GM10266 (cell line): Measurements from ENCODE around the gene UQCC2.

ENCODE experiments used
- DNase-seq: peaks from one replicate; pipeline ENCODE4 v3.0.0; 2012; ENCODE audit errors: extremely low spot score
- CTCF ChIP-seq: IDR thresholded peaks from 2 replicates; pipeline ENCODE4 v1.5.1; 2012; ENCODE audit warnings: mild to moderate bottlenecking, low read depth; ENCODE audit not compliant: control insufficient read depth, insufficient read depth; ENCODE audit errors: missing control alignments

The UQCC2 gene

DNA sequence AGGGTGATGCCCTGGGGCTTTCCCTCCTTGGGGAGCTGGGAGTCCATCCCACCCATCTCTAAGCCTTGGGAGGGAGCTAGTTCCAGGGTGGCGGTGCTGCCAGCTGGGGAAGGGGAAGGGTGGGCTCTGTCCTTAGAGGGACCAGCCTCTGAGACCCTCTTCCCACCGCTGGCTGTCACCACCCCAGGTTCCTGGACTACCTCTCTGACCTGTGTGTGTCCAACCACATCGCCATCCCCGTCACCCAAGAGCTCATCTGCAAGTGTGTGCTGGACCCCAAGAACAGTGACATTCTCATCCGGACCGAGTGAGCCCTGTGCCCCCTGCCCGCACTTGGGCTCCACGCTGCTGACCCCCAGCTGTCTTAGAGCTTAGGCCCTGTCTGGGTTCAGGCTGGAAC is 43.2 kb downstream of the UQCC2 start:
- no peak for TF ChIP-seq CTCF

DNA sequence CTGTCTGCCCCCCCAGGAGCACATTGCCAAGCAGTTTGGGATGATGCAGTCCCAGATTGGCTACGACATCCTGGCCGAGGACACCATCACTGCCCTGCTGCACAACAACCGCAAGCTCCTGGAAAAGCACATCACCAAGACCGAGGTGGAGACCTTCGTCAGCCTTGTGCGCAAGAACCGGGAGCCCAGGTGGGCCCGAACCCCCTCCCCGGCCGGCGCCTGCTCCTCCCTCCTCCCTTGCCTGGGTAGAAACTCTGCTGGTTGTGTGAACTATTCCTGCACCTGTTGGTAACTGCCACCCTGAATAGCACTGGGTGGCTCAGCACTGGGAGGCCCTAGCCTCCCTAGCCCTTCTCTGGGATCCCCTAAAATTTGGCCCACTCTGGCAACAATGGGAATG is 43.7 kb downstream of the UQCC2 start:
- DNase-seq = no peak

More for the DNA sequence above, 43.2 kb downstream of the UQCC2 start:
- DNase-seq = no peak

DNA sequence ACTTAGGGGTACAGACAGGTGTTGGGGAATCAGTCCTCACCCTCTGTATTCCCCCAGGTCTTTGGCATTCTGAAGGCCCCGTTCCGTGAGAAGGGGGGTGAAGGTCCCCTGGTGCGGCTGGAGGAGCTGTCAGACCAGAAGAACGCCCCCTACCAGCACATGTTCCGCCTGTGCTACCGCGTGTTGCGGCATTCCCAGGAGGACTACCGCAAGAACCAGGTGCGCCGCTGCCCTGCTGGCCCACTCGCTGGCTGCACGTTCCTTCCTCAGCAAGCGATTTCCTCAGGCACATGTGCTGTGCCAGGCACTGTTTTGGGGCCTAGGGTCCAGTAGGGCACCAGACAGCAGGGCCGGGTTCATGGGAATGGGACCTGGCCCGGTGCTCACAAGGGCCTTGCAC is 44.4 kb downstream of the UQCC2 start:
- DNase-seq = no peak
- TF ChIP-seq CTCF = no peak

More for the DNA sequence above, 43.7 kb downstream of the UQCC2 start:
- no peak for TF ChIP-seq CTCF

GRCh38 chr6:33665957-33666356 is 45.5 kb downstream of the UQCC2 start:
- no peak for TF ChIP-seq CTCF
- no peak for DNase-seq

- no peak for DNase-seq
- TF ChIP-seq CTCF = no peak
Observed at GRCh38 chr6:33664506-33665057, 46.9 kb downstream of the UQCC2 start.

- no peak for DNase-seq
- no peak for TF ChIP-seq CTCF
Observed at GRCh38 chr6:33663727-33664449, 47.6 kb downstream of the UQCC2 start.

DNA sequence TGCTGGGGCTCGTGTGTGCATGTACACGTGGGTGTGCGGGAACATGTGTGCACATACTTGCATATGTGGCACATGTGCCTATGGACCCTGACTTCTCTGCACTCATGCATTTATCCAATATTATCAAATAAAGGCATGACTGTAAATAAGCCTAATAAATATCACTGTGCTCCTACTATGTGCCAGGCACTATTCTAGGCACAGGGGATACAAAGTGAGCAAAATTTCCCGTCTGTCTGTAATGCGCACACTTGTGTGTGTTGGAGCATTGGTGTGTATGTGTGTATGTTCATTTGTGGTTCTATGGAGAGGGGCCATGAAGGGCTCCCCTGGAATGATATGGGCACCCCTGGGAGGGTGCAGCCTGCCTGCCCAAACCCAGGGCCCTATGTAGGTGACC is 48.5 kb downstream of the UQCC2 start:
- TF ChIP-seq CTCF = no peak
- DNase-seq = no peak
